A549 treated with AZD9567 at 1 μM for 4 hours (cell line): ENCODE data around the gene CAPRIN2. TPM values are rescaled to one million over a fixed set of nuclear protein-coding genes. Genes with fewer than 3 reads are reported as not detected.

Experiments
- total RNA-seq: library from RNA; stranded (reverse); fragments of 200-300 nt; extraction: Qiagen RNA extraction; gene quantifications from 5 replicates; pipeline ENCODE4 v1.2.3, GENCODE V29; 2022; ENCODE audit not compliant: insufficient read depth

The CAPRIN2 gene
- 24.6 to 39.5 TPM (median 33.9 TPM) in 5 replicates for total RNA-seq

DNA sequence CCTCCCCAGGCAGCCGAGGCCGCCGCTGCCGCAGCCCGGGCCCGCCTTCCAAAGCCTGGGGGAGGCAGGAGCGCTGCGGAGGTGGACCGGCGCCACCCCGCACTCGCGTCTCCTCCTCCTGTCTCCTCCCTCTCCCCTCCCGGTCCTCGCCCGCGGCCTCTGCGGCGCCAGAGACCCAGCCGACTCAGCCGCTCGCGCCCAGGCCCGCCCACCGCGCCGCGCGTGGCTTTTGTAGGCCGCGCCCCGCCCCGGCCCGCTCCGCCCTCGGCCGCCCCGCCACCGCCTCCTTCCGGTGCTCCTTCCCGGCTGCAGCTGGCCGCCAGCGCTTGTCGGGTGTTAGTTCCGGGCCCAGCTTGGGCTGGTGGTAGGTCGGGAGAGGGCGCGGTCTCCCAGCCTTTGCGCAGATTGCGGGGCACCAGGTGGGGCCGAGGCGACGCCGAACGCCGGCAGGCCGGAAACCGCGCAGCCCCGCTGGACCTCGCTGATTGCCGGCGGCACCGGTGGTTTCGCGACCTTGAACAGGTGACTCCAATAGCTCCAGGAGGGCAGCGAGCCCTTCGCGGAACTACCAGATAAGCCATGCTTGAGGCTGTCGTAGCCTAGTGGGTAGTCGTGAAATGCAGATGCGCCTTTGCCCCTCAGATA, at the start of gene CAPRIN2:
Gene CAPRIN2 (minus strand): TSS at position 202 of the 645 bp plus-strand sequence. CDS start 1,431 bp downstream, outside the sequence.

GRCh38 chr12:30695199-30696102, 59.3 kb downstream of the CAPRIN2 start, which contains the start of gene IPO8:
IPO8 (minus strand) TSS chr12:30695869; CDS start chr12:30695647, 222 bp downstream.

Other genes with a start within 250 kb of the CAPRIN2 start
- 12.3 to 22.6 TPM (median 14.4 TPM) in 5 replicates for gene IPO8, start 59.1 kb downstream of the CAPRIN2 start, total RNA-seq
- gene TSPAN11, start 171.8 kb upstream of the CAPRIN2 start, total RNA-seq, result 0.02 to 0.08 TPM (median 0.04 TPM) in 4 of 5 replicates, not detected in the other